HepG2 (cell line): ENCODE measurements around the gene CTNNA1. TPM values are rescaled to one million over a fixed set of nuclear protein-coding genes. Genes with fewer than 3 reads are reported as not detected.

ENCODE experiments used
- ATAC-seq: fragments of 200-7000 bp; cut with Tn5 transposase; 3 replicates; pipeline ENCODE4 v1.9.1; 2020; ENCODE audit warnings: mild to moderate bottlenecking, moderate library complexity
- BruUV-seq: library from RNA; stranded (reverse); fragments of 400-500 nt; replicated peaks from 2 replicates; lab custom pipeline; 2021; lab: Mats Ljungman, UMichigan
- CTCF ChIA-PET: fragments of 300-600 bp; formaldehyde crosslinking; extraction: SDS; loops from one replicate; lab custom pipeline; 2021; ENCODE audit warnings: low total read pairs, inconsistent platforms, low intra/inter-chr PET ratio; lab: Yijun Ruan, JAX
- POLR2A ChIA-PET: fragments of 350-600 bp; sonication (Branson Sonifier 250); formaldehyde crosslinking; loops from one replicate; lab custom pipeline; 2020; ENCODE audit warnings: antibody characterized with exemption, inconsistent platforms; lab: Yijun Ruan, JAX
- DNase-seq: peaks from one replicate; pipeline ENCODE4 v3.0.0-alpha.2; 2015; ENCODE audit warnings: low spot score
- FAIRE-seq: peaks from 3 replicates; lab custom pipeline; 2011; peaks lifted over from hg19 to GRCh38; lab: Jason Lieb, UNC
- H2AFZ ChIP-seq: one replicate; pipeline ENCODE4 v1.6.1; 2011; ENCODE audit warnings: low read length, inconsistent platforms
- H3K27ac ChIP-seq: fragments of 300-600 bp; 3 replicates; pipeline ENCODE4 v1.8.0; 2011; ENCODE audit warnings: mixed run types, mild to moderate bottlenecking, mixed read lengths, low read length, inconsistent platforms; ENCODE audit not compliant: insufficient read depth; ENCODE audit errors: extremely low read length
- H3K27me3 ChIP-seq, 2 experiments: fragments of 200-600 bp in 1 of 2; 2 replicates in 1 of 2; 3 replicates in 1 of 2; pipeline versions ENCODE4 v1.6.0 to v1.8.0; 2011; ENCODE audit warnings: low read length in 2 of 2, mild to moderate bottlenecking in 2 of 2, moderate library complexity in 2 of 2, inconsistent platforms in 1 of 2; ENCODE audit not compliant: insufficient read depth in 2 of 2, control insufficient read depth in 1 of 2
- H3K36me3 ChIP-seq, 2 experiments: fragments of 200-600 bp in 1 of 2; replicated peaks in 1 of 2; 2 replicates in 1 of 2; 3 replicates in 1 of 2; pipeline versions ENCODE4 v1.5.1 to v1.8.0; 2011; ENCODE audit warnings: low read length in 2 of 2, inconsistent platforms in 1 of 2; ENCODE audit not compliant: insufficient read depth in 2 of 2, control insufficient read depth in 1 of 2
- H3K4me1 ChIP-seq: 2 replicates; pipeline ENCODE4 v1.5.1; 2012; ENCODE audit warnings: low read length, inconsistent platforms; ENCODE audit not compliant: insufficient read depth
- H3K4me2 ChIP-seq: 2 replicates; pipeline ENCODE4 v1.6.0; 2011; ENCODE audit warnings: low read depth, low read length, inconsistent platforms
- H3K4me3 ChIP-seq, 3 experiments: fragments of 200-600 bp in 1 of 3; sonication (generic), shearing (Covaris generic) in 1 of 3; replicated peaks in 1 of 3; 2 replicates each; pipeline ENCODE4 v1.5.1; 2011 to 2016; ENCODE audit warnings: low read length in 3 of 3, inconsistent platforms in 2 of 3, low read depth in 2 of 3, mild to moderate bottlenecking in 2 of 3, control low read depth in 1 of 3, mixed read lengths in 1 of 3; ENCODE audit not compliant: insufficient read depth in 1 of 3
- H3K79me2 ChIP-seq: one replicate; pipeline ENCODE4 v1.6.1; 2011; ENCODE audit warnings: low read length, inconsistent platforms; ENCODE audit not compliant: insufficient read depth
- H3K9ac ChIP-seq: 2 replicates; pipeline ENCODE4 v1.6.0; 2011; ENCODE audit warnings: mild to moderate bottlenecking, low read depth, low read length, inconsistent platforms; ENCODE audit not compliant: insufficient read depth
- H3K9me3 ChIP-seq: 2 replicates; pipeline ENCODE4 v1.5.1; 2012; ENCODE audit warnings: mild to moderate bottlenecking, low read length
- H4K20me1 ChIP-seq: 2 replicates; pipeline ENCODE4 v1.6.0; 2011; ENCODE audit warnings: inconsistent platforms, mild to moderate bottlenecking, low read length, moderate library complexity; ENCODE audit not compliant: insufficient read depth
- BRCA1 ChIP-seq: sonication (generic); formaldehyde crosslinking; IDR thresholded peaks from 2 replicates; pipeline ENCODE4 v1.4.0; 2020; ENCODE audit warnings: missing genetic modification reagents
- RFX3 ChIP-seq: IDR thresholded peaks from 2 replicates; pipeline ENCODE4 v1.6.1; 2016; ENCODE audit warnings: missing biosample characterization, missing genetic modification reagents
- SRSF9 ChIP-seq: fragments of 200-400 bp; formaldehyde crosslinking; IDR thresholded peaks from 2 replicates; pipeline ENCODE4 v1.6.1; 2018; ENCODE audit warnings: borderline replicate concordance, mild to moderate bottlenecking, low read depth, low read length; ENCODE audit not compliant: insufficient read depth, poor library complexity, severe bottlenecking
- TGIF2 ChIP-seq: IDR thresholded peaks from 2 replicates; pipeline ENCODE4 v1.6.1; 2016; ENCODE audit warnings: control low read depth, missing compliant biosample characterization
- TSC22D2 ChIP-seq: sonication (generic); formaldehyde crosslinking; IDR thresholded peaks from 2 replicates; pipeline ENCODE4 v1.5.1; 2020; ENCODE audit warnings: missing genetic modification reagents, mild to moderate bottlenecking, borderline replicate concordance
- YEATS4 ChIP-seq: sonication (generic); formaldehyde crosslinking; IDR thresholded peaks from 2 replicates; pipeline ENCODE4 v1.4.0; 2020; ENCODE audit warnings: missing genetic modification reagents, borderline replicate concordance
- ZNF549 ChIP-seq: sonication (generic); formaldehyde crosslinking; IDR thresholded peaks from 2 replicates; pipeline ENCODE4 v1.5.0; 2020; ENCODE audit warnings: missing genetic modification reagents
- ZNF737 ChIP-seq: sonication (generic); formaldehyde crosslinking; IDR thresholded peaks from 2 replicates; pipeline ENCODE4 v1.5.0; 2020; ENCODE audit warnings: missing genetic modification reagents, mild to moderate bottlenecking, borderline replicate concordance
- ZNF766 ChIP-seq: sonication (generic); formaldehyde crosslinking; IDR thresholded peaks from 2 replicates; pipeline ENCODE4 v1.5.0; 2020; ENCODE audit warnings: missing genetic modification reagents, borderline replicate concordance
- WGBS: methylation state at CpG from one replicate; pipeline ENCODE4 v1.1.6; 2017; ENCODE audit warnings: low lambda C conversion rate; 5-methylcytosine and 5-hydroxymethylcytosine counted together
- in situ Hi-C: cut with HindIII; loops from 2 replicates; pipeline ENCODE4 v1.10.0; 2017; ENCODE audit warnings: low pct_unique_long_range_greater_than_20kb; ENCODE audit not compliant: extremely low pct_ligation_motif_present
- intact Hi-C: fragments of 100-400 bp; cut with micrococcal nuclease; formaldehyde crosslinking; loops from one replicate; pipeline ENCODE4 v1.10.0; 2022; ENCODE audit not compliant: unreplicated experiment
- polyA plus RNA-seq, 8 experiments: library from polyadenylated mRNA; depleted of rRNA in 3 of 8; stranded (reverse) in 7 of 8; unstranded in 1 of 8; fragments of >200 nt; fragmentation: Illumina TruSeq in 4 of 8; extraction: Trizol in 4 of 8; gene quantifications; 2 replicates each; pipeline versions ENCODE4 v1.2.1 to v1.2.3, GENCODE V29; 2011 to 2016; ENCODE audit warnings: low read depth in 4 of 8, missing spikeins in 1 of 8, mixed read lengths in 1 of 8; ENCODE audit not compliant: insufficient read depth in 1 of 8
- total RNA-seq, 5 experiments: library from RNA; depleted of rRNA; stranded (reverse); fragments of >200 nt; fragmentation: Illumina TruSeq; extraction: Trizol; gene quantifications; 2 replicates each; pipeline ENCODE4 v1.2.3, GENCODE V29; 2016; ENCODE audit warnings: low read depth in 1 of 5
- TF ChIP-seq, protein P1 (sequence below): sonication (generic); formaldehyde crosslinking; conservative IDR thresholded peaks from 2 replicates; pipeline ENCODE4 v1.4.0; 2020; ENCODE audit warnings: mild to moderate bottlenecking, missing genetic modification reagents, moderate library complexity
- TF ChIP-seq, protein P2 (sequence below): sonication (generic); formaldehyde crosslinking; IDR thresholded peaks from 2 replicates; pipeline ENCODE4 v1.9.0; 2021; ENCODE audit warnings: missing genetic modification reagents, mild to moderate bottlenecking, borderline replicate concordance
- TF ChIP-seq, protein P3 (sequence below): sonication (generic); formaldehyde crosslinking; IDR thresholded peaks from 2 replicates; pipeline ENCODE4 v1.4.0; 2020; ENCODE audit warnings: low read depth, missing genetic modification reagents

CTNNA1 gene
- total and polyA plus RNA-seq, 2 of the 13 experiments (the other 11 are each of a cell fraction or from before 2014, with no cell fraction given) = 66.8 to 162 TPM

DNA sequence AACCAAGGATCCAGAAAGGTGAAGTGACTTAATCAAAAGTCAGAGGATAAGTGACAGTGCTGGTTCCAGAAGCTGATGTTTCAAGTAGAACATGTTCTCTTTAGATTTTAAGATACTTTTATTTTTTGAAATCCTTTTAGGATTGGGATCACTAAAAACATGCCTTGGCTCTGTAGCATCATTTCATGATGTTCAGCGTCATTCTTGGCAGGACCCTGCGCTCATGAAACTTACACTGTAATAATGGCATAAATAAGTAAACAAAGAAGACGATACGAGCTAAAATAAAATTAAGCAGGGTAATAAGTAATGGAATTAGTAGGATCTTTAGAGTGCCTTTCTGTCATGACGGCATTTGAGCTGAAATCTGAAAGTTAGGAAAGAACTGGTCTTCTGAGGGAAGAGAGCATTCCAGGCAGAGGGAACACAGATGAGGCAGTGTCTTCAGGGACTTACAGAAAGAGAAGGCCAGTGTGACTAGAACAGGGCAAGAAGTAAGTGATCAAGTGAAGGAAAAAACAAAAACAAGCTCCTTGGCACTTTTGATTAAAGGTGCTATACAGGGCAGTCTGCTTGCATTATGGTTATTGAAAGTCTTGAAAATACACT is 19.9 kb downstream of the CTNNA1 start:
- ATAC-seq (no peak), FAIRE-seq (no peak), DNase-seq (no peak)
- Histone ChIP-seq H3K4me1 (peaks cover 69% of the 10 kb centered on the region), H2AFZ (no peak overlapping the region), H4K20me1 (peaks cover 49% of the 10 kb centered on the region), H3K9me3 (no peaks in the 10 kb centered on the region), H3K9ac (no peak overlapping the region), H3K27me3 (no peaks in the 10 kb centered on the region), H3K4me3 (no peak overlapping the region), H3K36me3 (0 out of 5 replicates have a peak, but pooled peaks cover 0 to 1% of the 10 kb centered on the region in 2 experiments), H3K4me2 (no peak overlapping the region), H3K79me2 (peaks cover 72% of the 10 kb centered on the region), H3K27ac (peak overlapping the region; percentile 38)
- no TSS peak for BruUV-seq
- WGBS = 96% methylated on average over 5 of the region's 5 CpGs
- ChIA-PET CTCF (no interaction called here), POLR2A (no interaction called here)
- intact Hi-C loops (no loop called here), in situ Hi-C loops (no loop called here)
- TF ChIP-seq, protein P1, sequence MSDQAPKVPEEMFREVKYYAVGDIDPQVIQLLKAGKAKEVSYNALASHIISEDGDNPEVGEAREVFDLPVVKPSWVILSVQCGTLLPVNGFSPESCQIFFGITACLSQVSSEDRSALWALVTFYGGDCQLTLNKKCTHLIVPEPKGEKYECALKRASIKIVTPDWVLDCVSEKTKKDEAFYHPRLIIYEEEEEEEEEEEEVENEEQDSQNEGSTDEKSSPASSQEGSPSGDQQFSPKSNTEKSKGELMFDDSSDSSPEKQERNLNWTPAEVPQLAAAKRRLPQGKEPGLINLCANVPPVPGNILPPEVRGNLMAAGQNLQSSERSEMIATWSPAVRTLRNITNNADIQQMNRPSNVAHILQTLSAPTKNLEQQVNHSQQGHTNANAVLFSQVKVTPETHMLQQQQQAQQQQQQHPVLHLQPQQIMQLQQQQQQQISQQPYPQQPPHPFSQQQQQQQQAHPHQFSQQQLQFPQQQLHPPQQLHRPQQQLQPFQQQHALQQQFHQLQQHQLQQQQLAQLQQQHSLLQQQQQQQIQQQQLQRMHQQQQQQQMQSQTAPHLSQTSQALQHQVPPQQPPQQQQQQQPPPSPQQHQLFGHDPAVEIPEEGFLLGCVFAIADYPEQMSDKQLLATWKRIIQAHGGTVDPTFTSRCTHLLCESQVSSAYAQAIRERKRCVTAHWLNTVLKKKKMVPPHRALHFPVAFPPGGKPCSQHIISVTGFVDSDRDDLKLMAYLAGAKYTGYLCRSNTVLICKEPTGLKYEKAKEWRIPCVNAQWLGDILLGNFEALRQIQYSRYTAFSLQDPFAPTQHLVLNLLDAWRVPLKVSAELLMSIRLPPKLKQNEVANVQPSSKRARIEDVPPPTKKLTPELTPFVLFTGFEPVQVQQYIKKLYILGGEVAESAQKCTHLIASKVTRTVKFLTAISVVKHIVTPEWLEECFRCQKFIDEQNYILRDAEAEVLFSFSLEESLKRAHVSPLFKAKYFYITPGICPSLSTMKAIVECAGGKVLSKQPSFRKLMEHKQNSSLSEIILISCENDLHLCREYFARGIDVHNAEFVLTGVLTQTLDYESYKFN (CRISPR knock-in tag) = no peak
- no peak for TF ChIP-seq TGIF2 (CRISPR knock-in tag)
- no peak for TF ChIP-seq TSC22D2 (CRISPR knock-in tag)
- no peak for TF ChIP-seq RFX3 (CRISPR knock-in tag)
- TF ChIP-seq SRSF9 = no peak
- no peak for TF ChIP-seq ZNF766
- TF ChIP-seq ZNF737 (CRISPR knock-in tag) = no peak
- no peak for TF ChIP-seq YEATS4 (CRISPR knock-in tag)
- TF ChIP-seq, protein P2, sequence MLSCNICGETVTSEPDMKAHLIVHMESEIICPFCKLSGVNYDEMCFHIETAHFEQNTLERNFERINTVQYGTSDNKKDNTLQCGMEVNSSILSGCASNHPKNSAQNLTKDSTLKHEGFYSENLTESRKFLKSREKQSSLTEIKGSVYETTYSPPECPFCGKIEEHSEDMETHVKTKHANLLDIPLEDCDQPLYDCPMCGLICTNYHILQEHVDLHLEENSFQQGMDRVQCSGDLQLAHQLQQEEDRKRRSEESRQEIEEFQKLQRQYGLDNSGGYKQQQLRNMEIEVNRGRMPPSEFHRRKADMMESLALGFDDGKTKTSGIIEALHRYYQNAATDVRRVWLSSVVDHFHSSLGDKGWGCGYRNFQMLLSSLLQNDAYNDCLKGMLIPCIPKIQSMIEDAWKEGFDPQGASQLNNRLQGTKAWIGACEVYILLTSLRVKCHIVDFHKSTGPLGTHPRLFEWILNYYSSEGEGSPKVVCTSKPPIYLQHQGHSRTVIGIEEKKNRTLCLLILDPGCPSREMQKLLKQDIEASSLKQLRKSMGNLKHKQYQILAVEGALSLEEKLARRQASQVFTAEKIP = no peak
- TF ChIP-seq BRCA1 (CRISPR knock-in tag) = no peak
- no peak for TF ChIP-seq ZNF549 (CRISPR knock-in tag)
- TF ChIP-seq, protein P3, sequence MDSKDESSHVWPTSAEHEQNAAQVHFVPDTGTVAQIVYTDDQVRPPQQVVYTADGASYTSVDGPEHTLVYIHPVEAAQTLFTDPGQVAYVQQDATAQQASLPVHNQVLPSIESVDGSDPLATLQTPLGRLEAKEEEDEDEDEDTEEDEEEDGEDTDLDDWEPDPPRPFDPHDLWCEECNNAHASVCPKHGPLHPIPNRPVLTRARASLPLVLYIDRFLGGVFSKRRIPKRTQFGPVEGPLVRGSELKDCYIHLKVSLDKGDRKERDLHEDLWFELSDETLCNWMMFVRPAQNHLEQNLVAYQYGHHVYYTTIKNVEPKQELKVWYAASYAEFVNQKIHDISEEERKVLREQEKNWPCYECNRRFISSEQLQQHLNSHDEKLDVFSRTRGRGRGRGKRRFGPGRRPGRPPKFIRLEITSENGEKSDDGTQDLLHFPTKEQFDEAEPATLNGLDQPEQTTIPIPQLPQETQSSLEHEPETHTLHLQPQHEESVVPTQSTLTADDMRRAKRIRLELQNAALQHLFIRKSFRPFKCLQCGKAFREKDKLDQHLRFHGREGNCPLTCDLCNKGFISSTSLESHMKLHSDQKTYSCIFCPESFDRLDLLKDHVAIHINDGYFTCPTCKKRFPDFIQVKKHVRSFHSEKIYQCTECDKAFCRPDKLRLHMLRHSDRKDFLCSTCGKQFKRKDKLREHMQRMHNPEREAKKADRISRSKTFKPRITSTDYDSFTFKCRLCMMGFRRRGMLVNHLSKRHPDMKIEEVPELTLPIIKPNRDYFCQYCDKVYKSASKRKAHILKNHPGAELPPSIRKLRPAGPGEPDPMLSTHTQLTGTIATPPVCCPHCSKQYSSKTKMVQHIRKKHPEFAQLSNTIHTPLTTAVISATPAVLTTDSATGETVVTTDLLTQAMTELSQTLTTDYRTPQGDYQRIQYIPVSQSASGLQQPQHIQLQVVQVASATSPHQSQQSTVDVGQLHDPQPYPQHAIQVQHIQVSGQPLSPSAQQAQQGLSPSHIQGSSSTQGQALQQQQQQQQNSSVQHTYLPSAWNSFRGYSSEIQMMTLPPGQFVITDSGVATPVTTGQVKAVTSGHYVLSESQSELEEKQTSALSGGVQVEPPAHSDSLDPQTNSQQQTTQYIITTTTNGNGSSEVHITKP = no peak
